NCI-H82 (cell line): Measurements from ENCODE around the gene SLC44A4.
"Not testable (repeated sequence)": the region's sequence is repeated elsewhere in the genome, so short reads cannot be mapped to it uniquely, and the experiment has no call there.

ENCODE experiments used
- DNase-seq: peaks from one replicate; lab custom pipeline; 2025; lab: John Stamatoyannopoulos, UW

Gene SLC44A4

GRCh38 chr6:31827286-31828079, 51.3 kb downstream of the SLC44A4 start, which contains the start of gene HSPA1B:
HSPA1B (plus strand) TSS chr6:31827738; CDS start chr6:31827951, 213 bp downstream.
- DNase-seq: peak; percentile 100

- peak; percentile 83 for DNase-seq
Measured at GRCh38 chr6:31826793-31827285, 52.0 kb downstream of the SLC44A4 start.

GRCh38 chr6:31825553-31825952, 53.2 kb downstream of the SLC44A4 start:
- no peak for DNase-seq

GRCh38 chr6:31823592-31824196, 55.1 kb downstream of the SLC44A4 start:
- DNase-seq: not testable (repeated sequence)

GRCh38 chr6:31822036-31822821, 56.6 kb downstream of the SLC44A4 start:
- peak; percentile 72 for DNase-seq

GRCh38 chr6:31821301-31822035, 57.3 kb downstream of the SLC44A4 start:
- DNase-seq: peak; percentile 79

GRCh38 chr6:31820399-31820798, 58.4 kb downstream of the SLC44A4 start:
- DNase-seq: not testable (repeated sequence)

GRCh38 chr6:31819871-31820299, 58.9 kb downstream of the SLC44A4 start:
- no peak for DNase-seq

- DNase-seq: peak; percentile 41
Measured at GRCh38 chr6:31817929-31818511, 60.8 kb downstream of the SLC44A4 start.

GRCh38 chr6:31817133-31817928, 61.5 kb downstream of the SLC44A4 start:
- DNase-seq: not testable (repeated sequence)

- peak; percentile 99 for DNase-seq
Measured at GRCh38 chr6:31815025-31815838, 63.6 kb downstream of the SLC44A4 start, which contains the start of the genes HSPA1A and HSPA1L. HSPA1A (plus strand) TSS chr6:31815543; CDS start chr6:31815757, 214 bp downstream. HSPA1L (minus strand) TSS chr6:31815283; CDS start chr6:31811972, 3,311 bp downstream.

- peak; percentile 99 for DNase-seq
Measured at GRCh38 chr6:31814677-31815024, 64.1 kb downstream of the SLC44A4 start.

- DNase-seq: no peak
Measured at GRCh38 chr6:31813465-31813849, 65.3 kb downstream of the SLC44A4 start.
